SK-N-DZ (cell line): Measurements from ENCODE around the gene SYNGR1.
"Not testable (repeated sequence)": the region's sequence is repeated elsewhere in the genome, so short reads cannot be mapped to it uniquely, and the experiment has no call there.

Source experiments
- DNase-seq: peaks from one replicate; pipeline ENCODE4 v3.0.0-alpha.2; 2015; ENCODE audit warnings: low spot score

SYNGR1 gene

GRCh38 chr22:39405346-39406085 is 55.7 kb downstream of the SYNGR1 start:
- DNase-seq, result no peak

- no peak for DNase-seq
These were observed 58.4 kb downstream of the SYNGR1 start for GRCh38 chr22:39408173-39408572.

GRCh38 chr22:39408807-39409206 is 59.0 kb downstream of the SYNGR1 start:
- DNase-seq, result no peak

GRCh38 chr22:39409516-39410029 is 59.8 kb downstream of the SYNGR1 start:
- DNase-seq, result no peak

- no peak for DNase-seq
These were observed 60.5 kb downstream of the SYNGR1 start for GRCh38 chr22:39410264-39410663.

- DNase-seq, result not testable (repeated sequence)
These were observed 62.1 kb downstream of the SYNGR1 start for GRCh38 chr22:39411828-39412365.

- DNase-seq, result not testable (repeated sequence)
These were observed 63.4 kb downstream of the SYNGR1 start for GRCh38 chr22:39413204-39413603.

- no peak for DNase-seq
These were observed 64.6 kb downstream of the SYNGR1 start for GRCh38 chr22:39414377-39414776.

- DNase-seq, result no peak
These were observed 65.1 kb downstream of the SYNGR1 start for GRCh38 chr22:39414886-39415285.

GRCh38 chr22:39415506-39415905 is 65.7 kb downstream of the SYNGR1 start:
- DNase-seq, result no peak

- no peak for DNase-seq
These were observed 66.5 kb downstream of the SYNGR1 start for GRCh38 chr22:39416319-39416718.

GRCh38 chr22:39417641-39418040 is 67.8 kb downstream of the SYNGR1 start:
- DNase-seq, result no peak

GRCh38 chr22:39418696-39419095 is 68.9 kb downstream of the SYNGR1 start:
- no peak for DNase-seq

- no peak for DNase-seq
These were observed 69.3 kb downstream of the SYNGR1 start for GRCh38 chr22:39419096-39419495.

GRCh38 chr22:39419911-39420310 is 70.1 kb downstream of the SYNGR1 start:
- no peak for DNase-seq

GRCh38 chr22:39421691-39422090 is 71.9 kb downstream of the SYNGR1 start:
- DNase-seq, result no peak

- no peak for DNase-seq
These were observed 72.3 kb downstream of the SYNGR1 start for GRCh38 chr22:39422101-39422500.

- no peak for DNase-seq
These were observed 72.9 kb downstream of the SYNGR1 start for GRCh38 chr22:39422721-39423120.

GRCh38 chr22:39423976-39424375 is 74.2 kb downstream of the SYNGR1 start:
- no peak for DNase-seq

- no peak for DNase-seq
These were observed 76.7 kb downstream of the SYNGR1 start for GRCh38 chr22:39426380-39427043.

- DNase-seq, result no peak
These were observed 78.2 kb downstream of the SYNGR1 start for GRCh38 chr22:39427751-39428596.

GRCh38 chr22:39428597-39429071 is 78.8 kb downstream of the SYNGR1 start:
- DNase-seq, result no peak
